Measurements from ENCODE around the gene LTB.

GRCh38 chr6:31540640-31541039 lies 41.6 kb downstream of the LTB start:
- TF ChIP-seq RBM39 (IDR thresholded peaks at IDR 0.05; ENCODE audit: low read depth, low read length, poor library complexity, severe bottlenecking) (no peak), PAX8 (CRISPR knock-in tag; IDR thresholded peaks at IDR 0.05; ENCODE audit: borderline replicate concordance) (no peak), CTCF (CRISPR knock-in tag; IDR thresholded peaks at IDR 0.05) (no peak), SRSF1 (optimal IDR thresholded peaks at IDR 0.05; ENCODE audit: low read depth, low read length) (no peak), SIN3A (IDR thresholded peaks at IDR 0.05; ENCODE audit: borderline replicate concordance, low read depth, low read length) (no peak), FOXK2 (IDR thresholded peaks at IDR 0.05) (no peak), GPN1 (CRISPR knock-in tag; IDR thresholded peaks at IDR 0.05; ENCODE audit: borderline replicate concordance) (no peak), CBFB (CRISPR knock-in tag; IDR thresholded peaks at IDR 0.05) (no peak), CBX1 (IDR thresholded peaks at IDR 0.05; ENCODE audit: low read depth) (no peak), ZNF501 (CRISPR knock-in tag; IDR thresholded peaks at IDR 0.05) (no peak)
- TF ChIP-seq, protein P1, sequence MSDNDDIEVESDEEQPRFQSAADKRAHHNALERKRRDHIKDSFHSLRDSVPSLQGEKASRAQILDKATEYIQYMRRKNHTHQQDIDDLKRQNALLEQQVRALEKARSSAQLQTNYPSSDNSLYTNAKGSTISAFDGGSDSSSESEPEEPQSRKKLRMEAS (IDR thresholded peaks at IDR 0.05), result no peak
- TF ChIP-seq, protein P2, sequence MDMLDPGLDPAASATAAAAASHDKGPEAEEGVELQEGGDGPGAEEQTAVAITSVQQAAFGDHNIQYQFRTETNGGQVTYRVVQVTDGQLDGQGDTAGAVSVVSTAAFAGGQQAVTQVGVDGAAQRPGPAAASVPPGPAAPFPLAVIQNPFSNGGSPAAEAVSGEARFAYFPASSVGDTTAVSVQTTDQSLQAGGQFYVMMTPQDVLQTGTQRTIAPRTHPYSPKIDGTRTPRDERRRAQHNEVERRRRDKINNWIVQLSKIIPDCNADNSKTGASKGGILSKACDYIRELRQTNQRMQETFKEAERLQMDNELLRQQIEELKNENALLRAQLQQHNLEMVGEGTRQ (IDR thresholded peaks at IDR 0.05; ENCODE audit: low read depth, low read length), result no peak
- TF ChIP-seq, protein P2 (CRISPR knock-in tag; IDR thresholded peaks at IDR 0.05; ENCODE audit: borderline replicate concordance), result no peak
- TF ChIP-seq, protein P3, sequence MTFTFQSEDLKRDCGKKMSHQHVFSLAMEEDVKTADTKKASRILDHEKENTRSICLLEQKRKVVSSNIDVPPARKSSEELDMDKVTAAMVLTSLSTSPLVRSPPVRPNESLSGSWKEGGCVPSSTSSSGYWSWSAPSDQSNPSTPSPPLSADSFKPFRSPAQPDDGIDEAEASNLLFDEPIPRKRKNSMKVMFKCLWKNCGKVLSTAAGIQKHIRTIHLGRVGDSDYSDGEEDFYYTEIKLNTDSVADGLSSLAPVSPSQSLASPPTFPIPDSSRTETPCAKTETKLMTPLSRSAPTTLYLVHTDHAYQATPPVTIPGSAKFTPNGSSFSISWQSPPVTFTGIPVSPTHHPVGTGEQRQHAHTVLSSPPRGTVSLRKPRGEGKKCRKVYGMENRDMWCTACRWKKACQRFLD (CRISPR knock-in tag; IDR thresholded peaks at IDR 0.05; ENCODE audit: borderline replicate concordance), result no peak
- TF ChIP-seq, protein P4, sequence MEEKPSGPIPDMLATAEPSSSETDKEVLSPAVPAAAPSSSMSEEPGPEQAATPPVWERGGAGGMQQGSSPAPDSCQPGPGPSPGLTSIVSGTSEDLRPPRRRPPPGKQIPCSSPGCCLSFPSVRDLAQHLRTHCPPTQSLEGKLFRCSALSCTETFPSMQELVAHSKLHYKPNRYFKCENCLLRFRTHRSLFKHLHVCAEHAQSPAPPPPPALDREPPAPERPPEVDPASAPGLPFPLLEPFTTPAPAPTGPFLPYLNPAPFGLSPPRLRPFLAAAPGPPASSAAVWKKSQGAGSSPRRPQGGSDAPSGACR (CRISPR knock-in tag; IDR thresholded peaks at IDR 0.05), result no peak
